Measurements from ENCODE around the gene CLTRN. TPM values are rescaled to one million over a fixed set of nuclear protein-coding genes. Genes with fewer than 3 reads are reported as not detected.

CLTRN gene
- total RNA-seq, 2 donors from 2014 or later = 1.3 to 1.6 TPM

DNA sequence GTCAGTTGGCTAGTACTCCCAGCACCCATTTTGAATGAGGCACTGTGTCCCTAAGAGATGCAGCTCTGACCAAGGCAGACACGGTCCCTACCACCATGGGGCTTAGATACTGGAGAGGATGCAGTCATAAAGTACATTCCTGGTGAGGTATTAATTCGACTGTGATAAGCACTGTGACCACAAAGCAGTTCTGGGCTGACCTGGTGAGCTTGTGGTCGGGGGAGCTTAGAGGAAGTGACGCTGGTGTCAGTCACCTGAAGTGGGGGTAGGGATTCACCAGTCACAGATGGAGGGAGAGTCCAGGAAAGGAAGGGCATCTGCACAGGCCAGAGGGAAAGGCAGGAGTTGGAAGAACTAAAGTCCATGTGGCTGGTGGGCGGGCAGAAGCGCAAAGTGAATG, 15.8 kb upstream of the CLTRN start:
- no peaks in the 10 kb centered on the region for H3K27me3 ChIP-seq
- H3K27ac ChIP-seq = no peak overlapping the region
- H3K36me3 ChIP-seq (replicated peaks in 1 of 2; ENCODE audit: insufficient read depth in 1 of 2, low read depth in 2 of 2) = no peaks in the 10 kb centered on the region
- 66 to 77% methylated on average over 5 to 6 of the region's 6 CpGs for WGBS, 2 donors
- DNase-seq (no peak), ATAC-seq (no peak)
- intact Hi-C loops (cut with DNase I) = no loop called here
- H3K4me3 ChIP-seq = no peak overlapping the region
- peaks cover 7% of the 10 kb centered on the region for H3K4me1 ChIP-seq
- no peaks in the 10 kb centered on the region for H3K9me3 ChIP-seq
- no peak for TF ChIP-seq POLR2A (IDR thresholded peaks at IDR 0.05)
- TF ChIP-seq, protein P1, sequence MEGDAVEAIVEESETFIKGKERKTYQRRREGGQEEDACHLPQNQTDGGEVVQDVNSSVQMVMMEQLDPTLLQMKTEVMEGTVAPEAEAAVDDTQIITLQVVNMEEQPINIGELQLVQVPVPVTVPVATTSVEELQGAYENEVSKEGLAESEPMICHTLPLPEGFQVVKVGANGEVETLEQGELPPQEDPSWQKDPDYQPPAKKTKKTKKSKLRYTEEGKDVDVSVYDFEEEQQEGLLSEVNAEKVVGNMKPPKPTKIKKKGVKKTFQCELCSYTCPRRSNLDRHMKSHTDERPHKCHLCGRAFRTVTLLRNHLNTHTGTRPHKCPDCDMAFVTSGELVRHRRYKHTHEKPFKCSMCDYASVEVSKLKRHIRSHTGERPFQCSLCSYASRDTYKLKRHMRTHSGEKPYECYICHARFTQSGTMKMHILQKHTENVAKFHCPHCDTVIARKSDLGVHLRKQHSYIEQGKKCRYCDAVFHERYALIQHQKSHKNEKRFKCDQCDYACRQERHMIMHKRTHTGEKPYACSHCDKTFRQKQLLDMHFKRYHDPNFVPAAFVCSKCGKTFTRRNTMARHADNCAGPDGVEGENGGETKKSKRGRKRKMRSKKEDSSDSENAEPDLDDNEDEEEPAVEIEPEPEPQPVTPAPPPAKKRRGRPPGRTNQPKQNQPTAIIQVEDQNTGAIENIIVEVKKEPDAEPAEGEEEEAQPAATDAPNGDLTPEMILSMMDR (IDR thresholded peaks at IDR 0.05) = no peak

DNA sequence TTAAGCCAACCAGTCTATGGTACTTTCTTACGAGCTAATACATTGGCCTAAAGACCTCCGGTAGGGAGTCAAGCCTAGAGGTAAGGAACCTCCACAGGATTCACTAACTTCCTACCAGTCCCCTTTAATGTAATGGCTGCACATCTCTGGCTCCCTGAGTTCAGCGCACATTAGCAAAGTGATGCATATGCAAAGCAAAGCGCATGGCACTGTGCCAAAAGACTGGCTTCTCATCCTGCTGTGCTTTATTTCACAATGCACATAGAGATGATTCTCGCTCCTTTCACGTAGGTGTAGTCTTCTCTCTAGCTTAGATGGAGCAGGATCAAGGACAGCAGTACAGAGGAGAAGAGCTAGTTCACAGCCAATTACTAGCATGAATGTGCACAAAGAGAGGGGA, 14.6 kb upstream of the CLTRN start:
- peaks cover 7% of the 10 kb centered on the region for H3K4me1 ChIP-seq
- 86 to 95% methylated on average over 3 to 5 of the region's 6 CpGs for WGBS, 2 donors
- H3K9me3 ChIP-seq = no peaks in the 10 kb centered on the region
- H3K27me3 ChIP-seq = no peaks in the 10 kb centered on the region
- H3K27ac ChIP-seq = no peak overlapping the region
- H3K4me3 ChIP-seq = no peak overlapping the region
- intact Hi-C loops (cut with DNase I) = no loop called here
- DNase-seq = peak in 2 of 4 donors; percentile 9 to 22
- ATAC-seq = no peak
- TF ChIP-seq POLR2A (IDR thresholded peaks at IDR 0.05) = no peak
- TF ChIP-seq, protein P1 (IDR thresholded peaks at IDR 0.05) = no peak
- no peaks in the 10 kb centered on the region for H3K36me3 ChIP-seq (replicated peaks in 1 of 2; ENCODE audit: insufficient read depth in 1 of 2, low read depth in 2 of 2)

DNA sequence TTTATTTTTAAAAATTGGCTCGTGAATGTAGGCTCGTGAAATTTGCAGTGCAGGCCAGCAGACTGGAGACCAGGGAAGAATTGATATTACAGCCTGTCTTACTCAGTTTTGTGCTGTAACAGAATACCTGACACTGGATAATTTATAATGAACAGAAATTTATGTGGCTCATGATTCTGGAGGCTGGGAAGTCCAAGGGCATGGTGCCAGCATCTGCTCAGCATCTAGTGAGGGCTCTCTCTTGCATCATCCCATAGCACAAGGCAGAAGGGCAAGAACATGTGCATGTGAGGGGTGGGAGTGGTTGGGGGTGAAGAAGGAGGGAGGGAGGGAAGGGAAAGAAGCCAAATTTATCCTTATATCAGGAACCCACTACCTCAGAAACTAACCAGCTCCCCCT, 13.7 kb upstream of the CLTRN start:
- DNase-seq (no peak), ATAC-seq (no peak)
- Histone ChIP-seq H3K4me3 (no peak overlapping the region), H3K27me3 (no peaks in the 10 kb centered on the region), H3K27ac (no peak overlapping the region), H3K4me1 (peaks cover 11% of the 10 kb centered on the region), H3K9me3 (no peaks in the 10 kb centered on the region), H3K36me3 (replicated peaks in 1 of 2; ENCODE audit: insufficient read depth in 1 of 2, low read depth in 2 of 2) (no peaks in the 10 kb centered on the region)
- TF ChIP-seq POLR2A (IDR thresholded peaks at IDR 0.05) = no peak
- TF ChIP-seq, protein P1 (IDR thresholded peaks at IDR 0.05) = no peak
- WGBS, 2 donors = 87 to 88% methylated on average over 2 of the region's 2 CpGs
- intact Hi-C loops (cut with DNase I) = no loop called here

DNA sequence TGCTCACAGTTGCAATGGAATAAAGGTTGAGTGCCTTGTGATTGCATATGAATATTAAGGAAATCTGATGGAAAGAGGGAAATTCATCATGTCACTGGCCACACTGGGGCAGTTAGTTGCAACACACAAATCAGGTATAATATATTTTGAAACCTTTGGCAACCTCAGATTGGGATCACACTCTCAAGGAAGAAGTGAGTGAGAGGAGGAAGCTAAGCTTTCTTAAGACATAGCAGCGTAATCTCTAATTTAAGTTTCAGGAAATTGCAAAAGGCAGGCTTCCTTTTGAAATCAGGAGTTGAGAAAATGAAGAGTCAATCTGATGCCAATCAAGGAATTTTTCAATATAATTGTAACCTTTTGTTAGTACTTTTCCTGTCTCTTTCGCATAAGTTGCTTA, 12.3 kb upstream of the CLTRN start:
- no peak for DNase-seq

DNA sequence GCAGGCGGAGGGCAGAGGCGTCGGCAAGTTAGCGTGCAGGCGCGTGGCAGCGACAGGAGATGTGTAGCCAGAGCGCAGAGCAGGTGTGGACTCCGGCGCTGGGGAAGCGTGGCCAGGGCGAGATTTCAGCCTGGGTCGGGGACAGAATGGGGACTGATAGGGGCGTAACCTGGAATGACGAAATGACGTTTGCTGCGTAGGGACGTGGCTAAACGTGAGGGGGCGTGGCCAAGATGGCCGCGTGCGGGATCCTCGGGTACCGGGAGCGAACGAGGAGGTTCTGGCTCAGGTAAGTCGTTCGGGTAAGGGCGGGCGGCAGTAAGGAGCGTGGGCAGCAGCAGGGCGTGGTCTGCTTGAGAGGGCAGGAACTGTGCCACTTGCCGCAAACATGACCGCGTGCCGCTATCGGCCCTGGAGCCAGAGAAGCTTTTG, 10.9 kb upstream of the CLTRN start:
- intact Hi-C loops (cut with DNase I) = no loop called here
- WGBS, 2 donors = 0% methylated on average over 20 to 35 of the region's 38 CpGs
- ATAC-seq (peak; percentile 80), DNase-seq (peak; percentile 83 to 92 (median 88))
- Histone ChIP-seq H3K4me1 (peaks cover 11% of the 10 kb centered on the region), H3K36me3 (replicated peaks in 1 of 2; ENCODE audit: insufficient read depth in 1 of 2, low read depth in 2 of 2) (no peaks in the 10 kb centered on the region), H3K9me3 (no peaks in the 10 kb centered on the region), H3K27ac (peak overlapping the region; percentile 95 to 99 (median 99)), H3K4me3 (peak overlapping the region; percentile 56 to 67), H3K27me3 (no peaks in the 10 kb centered on the region)
- TF ChIP-seq, protein P1 (IDR thresholded peaks at IDR 0.05) = no peak
- no peak for TF ChIP-seq POLR2A (IDR thresholded peaks at IDR 0.05)

More for the DNA sequence above, 12.3 kb upstream of the CLTRN start:
- intact Hi-C loops (cut with DNase I) = no loop called here
- no peaks in the 10 kb centered on the region for H3K27me3 ChIP-seq
- H3K9me3 ChIP-seq = no peaks in the 10 kb centered on the region
- WGBS, 2 donors = 58 to 78% methylated on average over 2 of the region's 2 CpGs
- no peak overlapping the region for H3K4me3 ChIP-seq
- no peaks in the 10 kb centered on the region for H3K36me3 ChIP-seq (replicated peaks in 1 of 2; ENCODE audit: insufficient read depth in 1 of 2, low read depth in 2 of 2)
- ATAC-seq = no peak
- peak overlapping the region in 1 of 4 donors; percentile 32 for H3K27ac ChIP-seq
- TF ChIP-seq, protein P1 (IDR thresholded peaks at IDR 0.05) = no peak
- no peak for TF ChIP-seq POLR2A (IDR thresholded peaks at IDR 0.05)
- H3K4me1 ChIP-seq = peaks cover 11% of the 10 kb centered on the region

Data from body of pancreas (tissue), 4 donors.